ENCODE data around the gene GEMIN4. TPM values are rescaled to one million over a fixed set of nuclear protein-coding genes. Genes with fewer than 3 reads are reported as not detected.
"Not testable (repeated sequence)": the region's sequence is repeated elsewhere in the genome, so short reads cannot be mapped to it uniquely, and the experiment has no call there.

The GEMIN4 gene
- total RNA-seq, 4 donors from 2014 or later: 13.2 to 29.2 (median 18.7) TPM

DNA sequence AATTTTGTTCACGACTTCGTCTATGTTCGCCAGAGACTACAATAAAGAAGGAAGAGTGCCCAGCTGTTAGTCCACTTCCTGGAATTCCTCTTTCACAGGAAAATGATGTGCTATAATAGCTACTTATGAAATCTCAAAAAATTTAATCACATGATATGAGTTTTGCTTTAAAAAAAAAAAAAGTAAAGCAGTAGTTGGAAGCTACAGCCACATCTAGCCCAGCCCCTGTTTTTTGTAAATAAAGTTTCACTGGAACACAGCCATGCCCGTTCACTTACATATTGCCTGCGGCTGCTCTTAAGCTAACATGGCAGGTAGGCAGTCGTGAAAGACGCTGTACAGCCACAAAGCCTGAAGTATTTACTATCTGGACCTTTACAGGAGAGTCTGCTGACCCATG, 52.7 kb downstream of the GEMIN4 start:
- no peak for ATAC-seq (ENCODE audit: low FRiP score)
- TF ChIP-seq, protein P1, sequence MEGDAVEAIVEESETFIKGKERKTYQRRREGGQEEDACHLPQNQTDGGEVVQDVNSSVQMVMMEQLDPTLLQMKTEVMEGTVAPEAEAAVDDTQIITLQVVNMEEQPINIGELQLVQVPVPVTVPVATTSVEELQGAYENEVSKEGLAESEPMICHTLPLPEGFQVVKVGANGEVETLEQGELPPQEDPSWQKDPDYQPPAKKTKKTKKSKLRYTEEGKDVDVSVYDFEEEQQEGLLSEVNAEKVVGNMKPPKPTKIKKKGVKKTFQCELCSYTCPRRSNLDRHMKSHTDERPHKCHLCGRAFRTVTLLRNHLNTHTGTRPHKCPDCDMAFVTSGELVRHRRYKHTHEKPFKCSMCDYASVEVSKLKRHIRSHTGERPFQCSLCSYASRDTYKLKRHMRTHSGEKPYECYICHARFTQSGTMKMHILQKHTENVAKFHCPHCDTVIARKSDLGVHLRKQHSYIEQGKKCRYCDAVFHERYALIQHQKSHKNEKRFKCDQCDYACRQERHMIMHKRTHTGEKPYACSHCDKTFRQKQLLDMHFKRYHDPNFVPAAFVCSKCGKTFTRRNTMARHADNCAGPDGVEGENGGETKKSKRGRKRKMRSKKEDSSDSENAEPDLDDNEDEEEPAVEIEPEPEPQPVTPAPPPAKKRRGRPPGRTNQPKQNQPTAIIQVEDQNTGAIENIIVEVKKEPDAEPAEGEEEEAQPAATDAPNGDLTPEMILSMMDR (IDR thresholded peaks at IDR 0.05): no peak
- DNase-seq (ENCODE audit: low spot score): no peak

DNA sequence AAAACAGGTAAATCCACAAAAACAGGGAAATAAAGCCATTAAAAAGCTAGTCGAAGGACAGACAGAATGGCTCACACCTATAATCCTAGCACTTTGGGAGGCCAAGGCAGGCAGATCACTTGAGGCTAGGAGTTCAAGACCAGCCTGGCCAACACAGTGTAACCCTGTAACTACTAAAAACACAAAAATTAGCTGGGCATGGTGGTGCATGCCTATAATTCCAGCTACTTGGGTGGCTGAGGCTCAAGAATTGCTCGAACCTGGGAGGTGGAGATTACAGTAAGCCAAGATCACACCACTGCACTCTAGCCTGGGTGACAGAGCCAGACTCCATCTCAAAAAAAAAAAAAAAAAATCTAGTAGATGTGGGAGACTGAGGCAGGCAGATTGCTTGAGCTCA, 54.0 kb downstream of the GEMIN4 start:
- not testable (repeated sequence) for DNase-seq (ENCODE audit: low spot score); ATAC-seq (ENCODE audit: low FRiP score)

DNA sequence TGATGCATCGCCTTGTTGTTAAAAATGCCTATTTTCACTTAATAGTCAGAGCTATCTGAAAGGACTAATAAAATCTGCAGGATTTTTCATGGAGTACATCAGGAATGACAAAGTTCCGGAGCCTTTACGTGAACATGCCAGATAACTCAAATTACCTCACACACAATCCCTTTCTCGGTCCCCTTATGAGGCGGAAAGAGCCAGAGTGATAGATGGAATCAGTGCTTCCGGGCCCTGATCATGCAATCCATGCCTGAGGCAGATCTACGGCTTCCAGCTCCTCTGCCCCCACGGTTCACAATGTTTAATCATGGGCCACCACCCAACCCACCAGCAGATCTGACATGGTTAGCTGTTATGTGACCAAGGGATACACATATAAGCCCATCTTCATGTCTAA, 54.4 kb downstream of the GEMIN4 start:
- TF ChIP-seq, protein P1 (IDR thresholded peaks at IDR 0.05): no peak
- DNase-seq (ENCODE audit: low spot score): no peak
- no peak for ATAC-seq (ENCODE audit: low FRiP score)

DNA sequence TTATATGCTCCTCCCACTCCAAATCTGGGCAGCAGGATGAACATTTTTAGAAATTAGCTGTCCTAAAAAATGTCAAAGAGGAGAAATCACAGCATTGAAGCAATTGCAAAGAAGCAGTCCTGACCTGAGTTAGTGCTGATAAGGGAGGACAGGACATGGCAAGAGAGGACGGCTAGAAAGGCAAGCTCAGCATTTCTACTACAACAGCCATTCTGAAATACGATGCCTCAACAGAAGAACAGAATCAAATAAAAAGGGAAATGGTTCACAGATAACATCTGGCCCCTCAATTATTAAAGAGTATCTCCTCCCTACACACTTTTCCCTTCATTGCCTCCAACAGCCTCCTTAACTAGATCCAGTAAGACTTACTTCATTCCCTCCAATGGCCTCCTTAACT, 55.7 kb downstream of the GEMIN4 start:
- ATAC-seq (ENCODE audit: low FRiP score) (no peak), DNase-seq (ENCODE audit: low spot score) (no peak)
- TF ChIP-seq, protein P1 (IDR thresholded peaks at IDR 0.05): no peak

Other genes with a start within 250 kb of the GEMIN4 start
- gene VPS53, start 37.4 kb downstream of the GEMIN4 start, total RNA-seq: 10 to 100 TPM; 20.4 to 42.1 (median 36.9) TPM
- 10 to 100 TPM in 1 of 4 donors, 1 to 10 TPM in 3; 5.2 to 45.3 (median 7.5) TPM for gene TLCD3A, start 19.7 kb downstream of the GEMIN4 start, total RNA-seq
- 10 to 100 TPM; 41.1 to 73.1 (median 44.7) TPM for gene GLOD4, start 30.0 kb upstream of the GEMIN4 start, total RNA-seq
- gene MRM3, start 30.1 kb upstream of the GEMIN4 start, total RNA-seq: 10 to 100 TPM; 14.0 to 23.8 (median 16.0) TPM
- gene NXN, start 227.5 kb upstream of the GEMIN4 start, total RNA-seq: 10 to 100 TPM in 3 of 4 donors, 1 to 10 TPM in 1; 6.8 to 16.6 (median 11.1) TPM
- gene TIMM22, start 244.9 kb upstream of the GEMIN4 start, total RNA-seq: 10 to 100 TPM; 10.9 to 18.3 (median 13.4) TPM